HL-60 (cell line): ENCODE data around the gene S100A3.

Experiments
- GABPA ChIP-seq: IDR thresholded peaks from 2 replicates; pipeline ENCODE4 v1.6.1; 2012; ENCODE audit warnings: low read depth
- POLR2AphosphoS5 ChIP-seq: IDR thresholded peaks from 2 replicates; pipeline ENCODE4 v1.6.1; 2012; ENCODE audit warnings: low read depth
- SPI1 ChIP-seq: IDR thresholded peaks from 2 replicates; pipeline ENCODE4 v1.6.1; 2012; ENCODE audit warnings: low read depth, mild to moderate bottlenecking, borderline replicate concordance
- TF ChIP-seq, protein P1 (sequence below): IDR thresholded peaks from one replicate; pipeline ENCODE4 v1.5.1; 2011; ENCODE audit warnings: low read length, control low read depth, inconsistent platforms; ENCODE audit not compliant: insufficient read depth
- TF ChIP-seq, protein P2 (sequence below): IDR thresholded peaks from 2 replicates; pipeline ENCODE4 v1.6.1; 2012; ENCODE audit warnings: low read depth; ENCODE audit not compliant: insufficient replicate concordance

DNA sequence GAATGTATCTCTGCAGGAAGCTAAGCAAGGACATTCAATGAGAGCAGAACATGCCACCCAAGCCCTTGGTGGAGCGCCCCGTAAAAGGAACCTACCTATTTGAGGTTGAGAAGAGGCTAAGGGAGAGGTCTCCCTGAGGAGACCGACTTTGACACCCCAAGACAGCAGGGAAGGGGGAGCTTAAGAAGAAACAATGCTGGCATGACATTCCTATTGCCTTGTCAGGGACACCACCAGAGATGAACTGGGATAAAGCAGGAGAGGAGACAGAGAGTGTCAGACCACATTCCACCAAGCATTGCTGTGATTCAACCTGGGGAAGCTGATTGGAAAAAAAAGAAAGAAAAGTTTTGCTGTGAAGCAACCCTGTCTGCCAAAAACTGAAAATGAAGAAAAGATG is 29.9 kb upstream of the S100A3 start:
- TF ChIP-seq, protein P1, sequence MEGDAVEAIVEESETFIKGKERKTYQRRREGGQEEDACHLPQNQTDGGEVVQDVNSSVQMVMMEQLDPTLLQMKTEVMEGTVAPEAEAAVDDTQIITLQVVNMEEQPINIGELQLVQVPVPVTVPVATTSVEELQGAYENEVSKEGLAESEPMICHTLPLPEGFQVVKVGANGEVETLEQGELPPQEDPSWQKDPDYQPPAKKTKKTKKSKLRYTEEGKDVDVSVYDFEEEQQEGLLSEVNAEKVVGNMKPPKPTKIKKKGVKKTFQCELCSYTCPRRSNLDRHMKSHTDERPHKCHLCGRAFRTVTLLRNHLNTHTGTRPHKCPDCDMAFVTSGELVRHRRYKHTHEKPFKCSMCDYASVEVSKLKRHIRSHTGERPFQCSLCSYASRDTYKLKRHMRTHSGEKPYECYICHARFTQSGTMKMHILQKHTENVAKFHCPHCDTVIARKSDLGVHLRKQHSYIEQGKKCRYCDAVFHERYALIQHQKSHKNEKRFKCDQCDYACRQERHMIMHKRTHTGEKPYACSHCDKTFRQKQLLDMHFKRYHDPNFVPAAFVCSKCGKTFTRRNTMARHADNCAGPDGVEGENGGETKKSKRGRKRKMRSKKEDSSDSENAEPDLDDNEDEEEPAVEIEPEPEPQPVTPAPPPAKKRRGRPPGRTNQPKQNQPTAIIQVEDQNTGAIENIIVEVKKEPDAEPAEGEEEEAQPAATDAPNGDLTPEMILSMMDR, result no peak
- TF ChIP-seq, protein P2, sequence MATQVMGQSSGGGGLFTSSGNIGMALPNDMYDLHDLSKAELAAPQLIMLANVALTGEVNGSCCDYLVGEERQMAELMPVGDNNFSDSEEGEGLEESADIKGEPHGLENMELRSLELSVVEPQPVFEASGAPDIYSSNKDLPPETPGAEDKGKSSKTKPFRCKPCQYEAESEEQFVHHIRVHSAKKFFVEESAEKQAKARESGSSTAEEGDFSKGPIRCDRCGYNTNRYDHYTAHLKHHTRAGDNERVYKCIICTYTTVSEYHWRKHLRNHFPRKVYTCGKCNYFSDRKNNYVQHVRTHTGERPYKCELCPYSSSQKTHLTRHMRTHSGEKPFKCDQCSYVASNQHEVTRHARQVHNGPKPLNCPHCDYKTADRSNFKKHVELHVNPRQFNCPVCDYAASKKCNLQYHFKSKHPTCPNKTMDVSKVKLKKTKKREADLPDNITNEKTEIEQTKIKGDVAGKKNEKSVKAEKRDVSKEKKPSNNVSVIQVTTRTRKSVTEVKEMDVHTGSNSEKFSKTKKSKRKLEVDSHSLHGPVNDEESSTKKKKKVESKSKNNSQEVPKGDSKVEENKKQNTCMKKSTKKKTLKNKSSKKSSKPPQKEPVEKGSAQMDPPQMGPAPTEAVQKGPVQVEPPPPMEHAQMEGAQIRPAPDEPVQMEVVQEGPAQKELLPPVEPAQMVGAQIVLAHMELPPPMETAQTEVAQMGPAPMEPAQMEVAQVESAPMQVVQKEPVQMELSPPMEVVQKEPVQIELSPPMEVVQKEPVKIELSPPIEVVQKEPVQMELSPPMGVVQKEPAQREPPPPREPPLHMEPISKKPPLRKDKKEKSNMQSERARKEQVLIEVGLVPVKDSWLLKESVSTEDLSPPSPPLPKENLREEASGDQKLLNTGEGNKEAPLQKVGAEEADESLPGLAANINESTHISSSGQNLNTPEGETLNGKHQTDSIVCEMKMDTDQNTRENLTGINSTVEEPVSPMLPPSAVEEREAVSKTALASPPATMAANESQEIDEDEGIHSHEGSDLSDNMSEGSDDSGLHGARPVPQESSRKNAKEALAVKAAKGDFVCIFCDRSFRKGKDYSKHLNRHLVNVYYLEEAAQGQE, result no peak
- TF ChIP-seq POLR2AphosphoS5 (no peak), GABPA (no peak), SPI1 (no peak)
